SK-N-SH (cell line): ENCODE results near the gene CORO6. TPM values are rescaled to one million over a fixed set of nuclear protein-coding genes. Genes with fewer than 3 reads are reported as not detected.
A peak's percentile ranks its signal among the peaks of the same experiment; 100 is the strongest.

Experiments used
- CTCF ChIA-PET: fragments of 300-600, 350-600 bp; formaldehyde crosslinking; extraction: SDS; loops from one replicate; lab custom pipeline; 2021; lab: Yijun Ruan, JAX
- POLR2A ChIA-PET: fragments of 350-600 bp; sonication (Branson Sonifier 250); formaldehyde crosslinking; extraction: SDS; loops from one replicate; lab custom pipeline; 2020; ENCODE audit warnings: antibody characterized with exemption, inconsistent platforms; lab: Yijun Ruan, JAX
- DNase-seq: peaks from one replicate; pipeline ENCODE4 v3.0.0; 2012
- H2AFZ ChIP-seq: fragments of 200-600 bp; sonication (generic); 2 replicates; pipeline ENCODE4 v1.8.1; 2016; ENCODE audit warnings: antibody characterized with exemption, mild to moderate bottlenecking, low read depth
- H3F3A ChIP-seq: fragments of 200-600 bp; sonication (generic); replicated peaks from 2 replicates; pipeline ENCODE3; 2016; ENCODE audit warnings: antibody characterized with exemption, mild to moderate bottlenecking; ENCODE audit not compliant: insufficient read depth
- H3K27ac ChIP-seq, 2 experiments: fragments of 200-500 bp in 1 of 2; fragments of 200-600 bp in 1 of 2; sonication (Bioruptor generic) in 1 of 2; sonication (generic), shearing (Covaris generic) in 1 of 2; 2 replicates each; pipeline versions ENCODE4 v1.5.1 to v1.6.1; 2014 to 2016; ENCODE audit warnings: low read depth in 2 of 2, inconsistent platforms in 1 of 2, low read length in 1 of 2, mild to moderate bottlenecking in 1 of 2, mixed read lengths in 1 of 2
- H3K27me3 ChIP-seq: fragments of 200-600 bp; sonication (generic), shearing (Covaris generic); 2 replicates; pipeline ENCODE4 v1.6.1; 2016; ENCODE audit warnings: mixed run types; ENCODE audit not compliant: insufficient read depth
- H3K36me3 ChIP-seq, 2 experiments: fragments of 200-500 bp in 1 of 2; fragments of 200-600 bp in 1 of 2; sonication (Bioruptor generic) in 1 of 2; sonication (generic) in 1 of 2; replicated peaks in 1 of 2; 2 replicates each; pipeline versions ENCODE3 to v1.5.1; 2014 to 2016; ENCODE audit warnings: low read length in 1 of 2, mild to moderate bottlenecking in 1 of 2; ENCODE audit not compliant: insufficient read depth in 2 of 2, control insufficient read depth in 1 of 2
- H3K4me1 ChIP-seq, 2 experiments: fragments of 200-500 bp in 1 of 2; fragments of 200-600 bp in 1 of 2; sonication (Bioruptor generic) in 1 of 2; sonication (generic), shearing (Covaris generic) in 1 of 2; 2 replicates each; pipeline versions ENCODE4 v1.5.1 to v1.6.1; 2014 to 2016; ENCODE audit warnings: low read depth in 1 of 2, low read length in 1 of 2, mixed run types in 1 of 2; ENCODE audit not compliant: insufficient read depth in 2 of 2, control insufficient read depth in 1 of 2
- H3K4me2 ChIP-seq: fragments of 200-600 bp; sonication (generic), shearing (Covaris generic); 2 replicates; pipeline ENCODE4 v1.6.1; 2017; ENCODE audit warnings: mixed run types
- H3K4me3 ChIP-seq, 2 experiments: fragments of 200-500 bp in 1 of 2; fragments of 200-600 bp in 1 of 2; sonication (Bioruptor generic) in 1 of 2; sonication (generic), shearing (Covaris generic) in 1 of 2; 2 replicates each; pipeline versions ENCODE4 v1.5.1 to v1.8.1; 2014 to 2016; ENCODE audit warnings: low read depth in 2 of 2, inconsistent platforms in 1 of 2, low read length in 1 of 2, mild to moderate bottlenecking in 1 of 2, mixed read lengths in 1 of 2, moderate library complexity in 1 of 2
- H3K79me2 ChIP-seq: fragments of 200-600 bp; sonication (generic); 2 replicates; pipeline ENCODE4 v1.8.1; 2017; ENCODE audit warnings: mild to moderate bottlenecking; ENCODE audit not compliant: insufficient read depth
- H3K9ac ChIP-seq: fragments of 200-600 bp; sonication (generic); 2 replicates; pipeline ENCODE4 v1.6.1; 2017; ENCODE audit warnings: mixed run types
- H3K9me2 ChIP-seq: fragments of 200-600 bp; sonication (generic); 2 replicates; pipeline ENCODE4 v1.6.1; 2017; ENCODE audit warnings: mixed run types
- H3K9me3 ChIP-seq: fragments of 200-600 bp; sonication (generic); 2 replicates; pipeline ENCODE4 v1.6.1; 2017; ENCODE audit warnings: mixed run types, mild to moderate bottlenecking, moderate library complexity
- H4K20me1 ChIP-seq: fragments of 200-600 bp; sonication (generic); 2 replicates; pipeline ENCODE4 v1.6.1; 2017; ENCODE audit warnings: mild to moderate bottlenecking, mixed run types; ENCODE audit not compliant: insufficient read depth
- FOSL2 ChIP-seq: IDR thresholded peaks from 2 replicates; pipeline ENCODE4 v1.4.0; 2012; ENCODE audit warnings: low read depth, mild to moderate bottlenecking, moderate library complexity, borderline replicate concordance
- GATA2 ChIP-seq: sonication (generic); formaldehyde crosslinking; IDR thresholded peaks from 2 replicates; pipeline ENCODE4 v1.5.0; 2020; ENCODE audit warnings: mild to moderate bottlenecking, missing genetic modification reagents
- MEF2A ChIP-seq: IDR thresholded peaks from 2 replicates; pipeline ENCODE4 v1.4.0; 2012; ENCODE audit warnings: low read depth, borderline replicate concordance
- NFIC ChIP-seq: IDR thresholded peaks from 2 replicates; pipeline ENCODE4 v1.4.0; 2012; ENCODE audit warnings: borderline replicate concordance
- NRF1 ChIP-seq: IDR thresholded peaks from 2 replicates; pipeline ENCODE4 v1.6.1; 2012; ENCODE audit warnings: low read depth, mild to moderate bottlenecking, low read length
- RAD21 ChIP-seq: IDR thresholded peaks from 2 replicates; pipeline ENCODE4 v1.6.1; 2012; ENCODE audit warnings: mild to moderate bottlenecking, low read length
- RXRA ChIP-seq: IDR thresholded peaks from 2 replicates; pipeline ENCODE4 v1.4.0; 2012; ENCODE audit warnings: low read depth, mild to moderate bottlenecking, borderline replicate concordance
- SMC3 ChIP-seq: IDR thresholded peaks from 2 replicates; pipeline ENCODE4 v1.6.1; 2012; ENCODE audit warnings: low read depth, low read length, improper control_type of control experiment
- TCF12 ChIP-seq: IDR thresholded peaks from 2 replicates; pipeline ENCODE4 v1.4.0; 2012
- TEAD4 ChIP-seq: IDR thresholded peaks from 2 replicates; pipeline ENCODE4 v1.4.0; 2012; ENCODE audit warnings: mild to moderate bottlenecking, borderline replicate concordance; ENCODE audit not compliant: insufficient read depth
- WGBS: methylation state at CpG from one replicate; pipeline ENCODE4 v1.1.6; 2017; ENCODE audit warnings: low lambda C conversion rate; 5-methylcytosine and 5-hydroxymethylcytosine counted together
- polyA plus RNA-seq, 3 experiments: library from polyadenylated mRNA; depleted of rRNA; stranded (reverse); fragments of >200 nt; gene quantifications; 2 replicates each; pipeline ENCODE4 v1.2.3, GENCODE V29; 2012
- TF ChIP-seq, protein P1 (sequence below): fragments of 200-600 bp; sonication (generic); IDR thresholded peaks from 2 replicates; pipeline ENCODE4 v1.6.1; 2017; ENCODE audit warnings: antibody characterized with exemption, mild to moderate bottlenecking, moderate library complexity

The CORO6 gene
- polyA plus RNA-seq, 1 of the 3 experiments (the other 2 are of a cell fraction) = 18.4 TPM

DNA sequence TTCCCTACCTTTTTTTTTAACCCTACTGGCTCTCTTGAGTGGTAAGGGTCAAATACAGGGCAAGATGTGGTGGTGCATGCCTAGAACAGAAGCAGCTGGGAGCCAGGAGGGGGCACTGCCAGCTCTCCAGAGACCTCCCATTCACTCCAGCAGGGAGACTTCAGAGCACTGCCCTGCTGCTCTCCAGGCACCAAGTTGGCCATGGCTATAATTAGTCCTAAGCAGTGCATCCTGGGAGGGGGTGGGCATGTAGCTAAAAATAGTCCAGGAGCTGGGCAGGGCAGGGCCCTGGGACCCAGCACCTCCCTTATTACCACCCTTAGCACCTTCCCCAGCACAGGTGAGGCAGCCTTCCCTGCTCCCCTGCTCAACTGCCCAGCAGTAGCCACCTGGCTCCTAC lies 3.5 kb downstream of the CORO6 start:
- H3K36me3 ChIP-seq = peaks cover 0 to 11% of the 10 kb centered on the region in 2 experiments
- H3K9me3 ChIP-seq = no peaks in the 10 kb centered on the region
- H3K27ac ChIP-seq = peak overlapping the region in 1 of 2 experiments; percentile 79; a peak in 1 of 4 replicates
- peaks cover 20 to 55% of the 10 kb centered on the region in 2 experiments; a peak in 3 of 4 replicates for H3K4me1 ChIP-seq
- H3F3A ChIP-seq = no peaks in the 10 kb centered on the region
- ChIA-PET POLR2A (no interaction called here), CTCF (interaction anchor here (0.6 to 2.5 kb wide), 10 partner anchors 18 to 314 kb away, joined by 3 to 12 read pairs (median 4); partner anchors contain the start of gene SSH2)
- no peak overlapping the region for H2AFZ ChIP-seq
- H4K20me1 ChIP-seq = no peaks in the 10 kb centered on the region
- peak; percentile 66 for TF ChIP-seq RAD21
- TF ChIP-seq, protein P1, sequence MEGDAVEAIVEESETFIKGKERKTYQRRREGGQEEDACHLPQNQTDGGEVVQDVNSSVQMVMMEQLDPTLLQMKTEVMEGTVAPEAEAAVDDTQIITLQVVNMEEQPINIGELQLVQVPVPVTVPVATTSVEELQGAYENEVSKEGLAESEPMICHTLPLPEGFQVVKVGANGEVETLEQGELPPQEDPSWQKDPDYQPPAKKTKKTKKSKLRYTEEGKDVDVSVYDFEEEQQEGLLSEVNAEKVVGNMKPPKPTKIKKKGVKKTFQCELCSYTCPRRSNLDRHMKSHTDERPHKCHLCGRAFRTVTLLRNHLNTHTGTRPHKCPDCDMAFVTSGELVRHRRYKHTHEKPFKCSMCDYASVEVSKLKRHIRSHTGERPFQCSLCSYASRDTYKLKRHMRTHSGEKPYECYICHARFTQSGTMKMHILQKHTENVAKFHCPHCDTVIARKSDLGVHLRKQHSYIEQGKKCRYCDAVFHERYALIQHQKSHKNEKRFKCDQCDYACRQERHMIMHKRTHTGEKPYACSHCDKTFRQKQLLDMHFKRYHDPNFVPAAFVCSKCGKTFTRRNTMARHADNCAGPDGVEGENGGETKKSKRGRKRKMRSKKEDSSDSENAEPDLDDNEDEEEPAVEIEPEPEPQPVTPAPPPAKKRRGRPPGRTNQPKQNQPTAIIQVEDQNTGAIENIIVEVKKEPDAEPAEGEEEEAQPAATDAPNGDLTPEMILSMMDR = peak; percentile 52
- TF ChIP-seq RXRA = peak; percentile 41; the same call in 1 of the 2 replicates
- peak; percentile 29; the same call in 1 of the 2 replicates for TF ChIP-seq MEF2A
- peak; percentile 34; the same call in 1 of the 2 replicates for TF ChIP-seq SMC3
- no peak for TF ChIP-seq TEAD4
- TF ChIP-seq GATA2 (CRISPR knock-in tag) = no peak
- no peak for TF ChIP-seq NFIC
- H3K9ac ChIP-seq = no peak overlapping the region
- no peaks in the 10 kb centered on the region for H3K79me2 ChIP-seq
- peak; percentile 67 for DNase-seq
- no peaks in the 10 kb centered on the region for H3K27me3 ChIP-seq
- no peaks in the 10 kb centered on the region for H3K9me2 ChIP-seq
- no peak overlapping the region for H3K4me2 ChIP-seq
- H3K4me3 ChIP-seq = no peak overlapping the region; a peak in 1 of 4 replicates

DNA sequence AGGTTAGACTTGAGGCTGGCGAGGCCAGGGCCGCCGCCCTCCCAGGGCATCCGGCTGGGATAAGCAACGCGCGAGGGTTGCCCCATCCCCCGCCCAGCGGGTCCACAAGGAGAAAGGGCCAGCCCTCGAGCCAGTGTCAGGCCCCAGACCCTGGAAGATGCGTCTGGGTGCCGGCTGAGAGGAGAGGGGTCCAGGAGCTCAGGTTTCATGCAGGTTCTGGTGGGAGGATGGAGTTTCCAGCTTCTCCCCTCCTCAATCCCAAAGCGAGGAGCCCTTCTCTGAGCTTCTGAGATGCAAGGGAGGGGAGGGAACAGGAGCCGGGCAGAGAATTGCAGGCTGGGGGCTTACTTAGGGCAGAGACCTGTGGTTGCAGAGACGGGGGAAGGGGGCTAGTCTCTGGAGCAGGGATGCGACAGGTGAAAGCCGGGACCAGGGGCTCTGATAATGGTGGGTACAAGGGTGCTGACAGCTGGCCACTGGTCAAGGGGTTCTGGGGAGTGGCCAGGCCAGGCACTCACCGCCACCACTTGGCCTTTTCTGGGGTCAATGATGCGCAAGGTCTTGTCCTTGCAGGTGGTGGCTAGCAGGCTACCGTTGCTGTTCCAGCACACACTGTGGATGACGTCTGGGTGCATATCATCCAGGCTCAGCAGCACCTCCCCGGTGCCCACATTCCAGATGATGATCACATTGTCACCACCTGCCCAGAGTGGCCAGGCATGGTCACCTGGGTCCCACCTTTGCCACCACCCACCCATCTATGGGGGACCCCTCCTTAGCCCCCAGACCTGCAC lies 4.2 kb downstream of the CORO6 start:
- Histone ChIP-seq H3K4me1 (peaks cover 20 to 50% of the 10 kb centered on the region in 2 experiments; a peak in 3 of 4 replicates), H3K4me2 (no peak overlapping the region), H3F3A (no peaks in the 10 kb centered on the region), H3K9me2 (no peaks in the 10 kb centered on the region), H3K79me2 (no peaks in the 10 kb centered on the region), H3K9me3 (no peaks in the 10 kb centered on the region), H3K27me3 (no peaks in the 10 kb centered on the region), H2AFZ (no peak overlapping the region), H3K27ac (peak overlapping the region in 1 of 2 experiments; percentile 40; a peak in 1 of 4 replicates), H3K36me3 (peaks cover 0 to 13% of the 10 kb centered on the region in 2 experiments), H3K4me3 (no peak overlapping the region; a peak in 1 of 4 replicates), H3K9ac (no peak overlapping the region), H4K20me1 (no peaks in the 10 kb centered on the region)
- TF ChIP-seq NRF1 (no peak), GATA2 (CRISPR knock-in tag) (no peak), FOSL2 (no peak), TCF12 (no peak)
- WGBS = 88% methylated on average over 10 of the region's 22 CpGs
- ChIA-PET POLR2A (interaction anchor here (0.8 to 1.3 kb wide), 2 partner anchors 27 to 313 kb away, joined by 3 read pairs; no protein-coding TSS in a partner anchor), CTCF (interaction anchor here (0.9 to 2.5 kb wide), 17 partner anchors 10 to 475 kb away, joined by 3 to 12 read pairs (median 5); partner anchors contain the start of gene SSH2)
- no peak for DNase-seq
